HEK293 (cell line): ENCODE results near the gene TRPC4.
A peak's percentile ranks its signal among the peaks of the same experiment; 100 is the strongest.

Experiments
- CTCF ChIA-PET: fragments of 350-600 bp; formaldehyde crosslinking; extraction: SDS; loops from one replicate; lab custom pipeline; 2021; ENCODE audit warnings: antibody characterized with exemption; lab: Yijun Ruan, JAX
- POLR2A ChIA-PET: fragments of 300-600 bp; formaldehyde crosslinking; extraction: SDS; loops from one replicate; lab custom pipeline; 2020; ENCODE audit warnings: antibody characterized with exemption, inconsistent platforms; lab: Yijun Ruan, JAX
- H3K27ac ChIP-seq: fragments of 200-500 bp; sonication (Bioruptor generic); 2 replicates; pipeline ENCODE4 v1.5.1; 2014; ENCODE audit warnings: low read depth, low read length, control low read depth, inconsistent platforms; ENCODE audit errors: extremely low read depth
- H3K36me3 ChIP-seq, 2 experiments: fragments of 200-500 bp in 1 of 2; sonication (Bioruptor generic) in 1 of 2; 1 replicate in 1 of 2; 2 replicates in 1 of 2; pipeline ENCODE4 v1.5.1; 2014 to 2017; ENCODE audit warnings: inconsistent platforms in 2 of 2, low read length in 2 of 2; ENCODE audit not compliant: control insufficient read depth in 2 of 2, insufficient read depth in 1 of 2
- H3K4me1 ChIP-seq: fragments of 200-500 bp; sonication (Bioruptor generic); 2 replicates; pipeline ENCODE4 v1.5.1; 2014; ENCODE audit warnings: mild to moderate bottlenecking, low read length, inconsistent platforms; ENCODE audit not compliant: control insufficient read depth, insufficient read depth
- H3K4me3 ChIP-seq: 2 replicates; pipeline ENCODE4 v1.5.1; 2011; ENCODE audit warnings: low read depth, mild to moderate bottlenecking, control low read depth, low read length, moderate library complexity
- H3K9me3 ChIP-seq: fragments of 200-500 bp; sonication (Bioruptor generic); 2 replicates; pipeline ENCODE4 v1.5.1; 2014; ENCODE audit warnings: low read depth, low read length, inconsistent platforms; ENCODE audit not compliant: control insufficient read depth, insufficient read depth
- HOXC10 ChIP-seq: sonication (generic); formaldehyde crosslinking; IDR thresholded peaks from 2 replicates; pipeline ENCODE4 v1.8.1; 2023; ENCODE audit warnings: mild to moderate bottlenecking, missing genetic modification reagents
- MEIS1 ChIP-seq: sonication (generic); formaldehyde crosslinking; IDR thresholded peaks from 2 replicates; pipeline ENCODE4 v1.8.1; 2022; ENCODE audit warnings: missing genetic modification reagents, mild to moderate bottlenecking, borderline replicate concordance
- OSR2 ChIP-seq: fragments of 450-650 bp; formaldehyde crosslinking; IDR thresholded peaks from 2 replicates; pipeline ENCODE4 v1.5.1; 2016; ENCODE audit warnings: missing biosample characterization, missing genetic modification characterization
- OVOL3 ChIP-seq: fragments of 450-650 bp; formaldehyde crosslinking; IDR thresholded peaks from 2 replicates; pipeline ENCODE4 v1.5.1; 2016; ENCODE audit warnings: missing biosample characterization, missing genetic modification characterization
- SCRT2 ChIP-seq: fragments of 450-650 bp; formaldehyde crosslinking; IDR thresholded peaks from 2 replicates; pipeline ENCODE4 v1.5.1; 2016; ENCODE audit warnings: missing biosample characterization, missing genetic modification characterization
- SP3 ChIP-seq: fragments of 450-650 bp; formaldehyde crosslinking; IDR thresholded peaks from 2 replicates; pipeline ENCODE4 v1.5.1; 2016; ENCODE audit warnings: missing biosample characterization, missing genetic modification characterization
- SP7 ChIP-seq: fragments of 450-650 bp; formaldehyde crosslinking; IDR thresholded peaks from 2 replicates; pipeline ENCODE4 v1.5.1; 2016; ENCODE audit warnings: missing biosample characterization, missing genetic modification characterization
- ZBTB21 ChIP-seq: fragments of 450-650 bp; formaldehyde crosslinking; IDR thresholded peaks from 2 replicates; pipeline ENCODE4 v1.5.1; 2017; ENCODE audit warnings: missing biosample characterization, missing genetic modification characterization
- ZEB2 ChIP-seq: fragments of 450-650 bp; formaldehyde crosslinking; IDR thresholded peaks from 2 replicates; pipeline ENCODE4 v1.5.1; 2016; ENCODE audit warnings: missing biosample characterization, missing genetic modification characterization
- ZNF146 ChIP-seq: fragments of 450-650 bp; formaldehyde crosslinking; IDR thresholded peaks from 2 replicates; pipeline ENCODE4 v1.5.1; 2016; ENCODE audit warnings: missing biosample characterization, missing genetic modification characterization
- ZNF239 ChIP-seq: fragments of 450-650 bp; formaldehyde crosslinking; IDR thresholded peaks from 2 replicates; pipeline ENCODE4 v1.5.1; 2016; ENCODE audit warnings: missing biosample characterization, missing genetic modification characterization
- ZNF248 ChIP-seq: fragments of 450-650 bp; formaldehyde crosslinking; IDR thresholded peaks from 2 replicates; pipeline ENCODE4 v1.5.1; 2017; ENCODE audit warnings: missing biosample characterization, missing genetic modification characterization
- ZNF266 ChIP-seq: fragments of 450-650 bp; formaldehyde crosslinking; IDR thresholded peaks from 2 replicates; pipeline ENCODE4 v1.5.1; 2016; ENCODE audit warnings: missing biosample characterization, missing genetic modification characterization, low read depth
- ZNF366 ChIP-seq: fragments of 450-650 bp; formaldehyde crosslinking; conservative IDR thresholded peaks from 2 replicates; pipeline ENCODE4 v1.5.1; 2016; ENCODE audit warnings: missing biosample characterization, missing genetic modification characterization
- ZNF391 ChIP-seq: fragments of 450-650 bp; formaldehyde crosslinking; IDR thresholded peaks from 2 replicates; pipeline ENCODE4 v1.5.1; 2016; ENCODE audit warnings: low read depth, missing biosample characterization, missing genetic modification characterization, borderline replicate concordance
- ZNF394 ChIP-seq: fragments of 450-650 bp; formaldehyde crosslinking; IDR thresholded peaks from 2 replicates; pipeline ENCODE4 v1.5.1; 2016; ENCODE audit warnings: missing biosample characterization, missing genetic modification characterization, mild to moderate bottlenecking, moderate library complexity, borderline replicate concordance
- ZNF404 ChIP-seq: fragments of 450-650 bp; formaldehyde crosslinking; IDR thresholded peaks from 2 replicates; pipeline ENCODE4 v1.5.1; 2017; ENCODE audit warnings: missing biosample characterization, missing genetic modification characterization
- ZNF48 ChIP-seq: fragments of 450-650 bp; formaldehyde crosslinking; IDR thresholded peaks from 2 replicates; pipeline ENCODE4 v1.5.1; 2016; ENCODE audit warnings: missing biosample characterization, missing genetic modification characterization
- ZNF514 ChIP-seq: fragments of 450-650 bp; formaldehyde crosslinking; IDR thresholded peaks from 2 replicates; pipeline ENCODE4 v1.5.1; 2016; ENCODE audit warnings: missing biosample characterization, missing genetic modification characterization
- ZNF529 ChIP-seq: fragments of 450-650 bp; formaldehyde crosslinking; IDR thresholded peaks from 2 replicates; pipeline ENCODE4 v1.5.1; 2017; ENCODE audit warnings: missing genetic modification characterization, missing biosample characterization; ENCODE audit not compliant: insufficient replicate concordance
- ZNF544 ChIP-seq: fragments of 450-650 bp; formaldehyde crosslinking; IDR thresholded peaks from 2 replicates; pipeline ENCODE4 v1.5.0; 2017; ENCODE audit warnings: missing biosample characterization, missing genetic modification characterization
- ZNF585B ChIP-seq: fragments of 450-650 bp; formaldehyde crosslinking; IDR thresholded peaks from 2 replicates; pipeline ENCODE4 v1.5.1; 2016; ENCODE audit warnings: missing biosample characterization, missing genetic modification characterization
- ZNF600 ChIP-seq: fragments of 450-650 bp; formaldehyde crosslinking; IDR thresholded peaks from 2 replicates; pipeline ENCODE4 v1.5.1; 2016; ENCODE audit warnings: missing biosample characterization, missing genetic modification characterization
- ZNF654 ChIP-seq: fragments of 450-650 bp; formaldehyde crosslinking; IDR thresholded peaks from 2 replicates; pipeline ENCODE4 v1.5.1; 2016; ENCODE audit warnings: low read depth, missing biosample characterization, missing genetic modification characterization
- ZNF670 ChIP-seq: fragments of 450-650 bp; formaldehyde crosslinking; IDR thresholded peaks from 2 replicates; pipeline ENCODE4 v1.5.1; 2016; ENCODE audit warnings: missing biosample characterization, missing genetic modification characterization, low read depth
- ZNF785 ChIP-seq: fragments of 450-650 bp; formaldehyde crosslinking; IDR thresholded peaks from 2 replicates; pipeline ENCODE4 v1.5.1; 2016; ENCODE audit warnings: missing biosample characterization, missing genetic modification characterization
- ZXDB ChIP-seq: fragments of 450-650 bp; formaldehyde crosslinking; IDR thresholded peaks from 2 replicates; pipeline ENCODE4 v1.5.1; 2016; ENCODE audit warnings: missing biosample characterization, missing genetic modification characterization
- TF ChIP-seq, protein P1 (sequence below): fragments of 450-650 bp; formaldehyde crosslinking; conservative IDR thresholded peaks from 2 replicates; pipeline ENCODE4 v1.5.1; 2016; ENCODE audit warnings: low read depth, missing biosample characterization, missing genetic modification characterization

The TRPC4 gene

DNA sequence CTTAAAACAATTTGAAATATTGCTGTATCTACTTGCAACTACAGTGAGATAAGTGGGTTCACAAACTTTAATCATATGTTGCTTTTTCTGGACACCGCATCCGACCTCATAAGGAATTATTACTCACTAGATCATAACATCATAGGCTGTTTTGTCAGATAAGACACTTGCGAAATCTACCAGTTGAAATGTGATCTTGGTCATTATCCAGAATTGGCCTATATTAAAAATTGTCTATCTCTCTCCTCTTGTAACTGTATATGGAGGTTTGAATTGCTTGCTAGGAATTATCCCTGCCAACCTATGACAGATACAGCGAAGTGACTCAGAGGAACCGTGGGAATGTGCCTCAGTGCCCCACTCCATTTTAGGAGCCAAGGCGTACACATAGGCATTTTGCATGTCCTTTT lies 154.0 kb downstream of the TRPC4 start:
- no peaks in the 10 kb centered on the region for H3K9me3 ChIP-seq
- POLR2A ChIA-PET = no interaction called here
- H3K36me3 ChIP-seq = no peaks in the 10 kb centered on the region
- H3K4me3 ChIP-seq = no peak overlapping the region
- CTCF ChIA-PET = interaction anchor here (0.5 kb wide), 1 partner anchor 1032 kb away, joined by 3 read pairs; no protein-coding TSS in a partner anchor
- H3K27ac ChIP-seq = no peak overlapping the region
- H3K4me1 ChIP-seq = no peaks in the 10 kb centered on the region
- no peak for TF ChIP-seq SP3 (tag by site-specific recombination)
- 0 out of 2 replicates have a peak, but pooled peaks have one; percentile 18 for TF ChIP-seq ZEB2 (tag by site-specific recombination)
- 0 out of 2 replicates have a peak, but pooled peaks have one; percentile 11 for TF ChIP-seq ZNF394 (tag by site-specific recombination)
- TF ChIP-seq OVOL3 (tag by site-specific recombination) = no peak
- TF ChIP-seq OSR2 (tag by site-specific recombination) = peak; percentile 61
- TF ChIP-seq, protein P1, sequence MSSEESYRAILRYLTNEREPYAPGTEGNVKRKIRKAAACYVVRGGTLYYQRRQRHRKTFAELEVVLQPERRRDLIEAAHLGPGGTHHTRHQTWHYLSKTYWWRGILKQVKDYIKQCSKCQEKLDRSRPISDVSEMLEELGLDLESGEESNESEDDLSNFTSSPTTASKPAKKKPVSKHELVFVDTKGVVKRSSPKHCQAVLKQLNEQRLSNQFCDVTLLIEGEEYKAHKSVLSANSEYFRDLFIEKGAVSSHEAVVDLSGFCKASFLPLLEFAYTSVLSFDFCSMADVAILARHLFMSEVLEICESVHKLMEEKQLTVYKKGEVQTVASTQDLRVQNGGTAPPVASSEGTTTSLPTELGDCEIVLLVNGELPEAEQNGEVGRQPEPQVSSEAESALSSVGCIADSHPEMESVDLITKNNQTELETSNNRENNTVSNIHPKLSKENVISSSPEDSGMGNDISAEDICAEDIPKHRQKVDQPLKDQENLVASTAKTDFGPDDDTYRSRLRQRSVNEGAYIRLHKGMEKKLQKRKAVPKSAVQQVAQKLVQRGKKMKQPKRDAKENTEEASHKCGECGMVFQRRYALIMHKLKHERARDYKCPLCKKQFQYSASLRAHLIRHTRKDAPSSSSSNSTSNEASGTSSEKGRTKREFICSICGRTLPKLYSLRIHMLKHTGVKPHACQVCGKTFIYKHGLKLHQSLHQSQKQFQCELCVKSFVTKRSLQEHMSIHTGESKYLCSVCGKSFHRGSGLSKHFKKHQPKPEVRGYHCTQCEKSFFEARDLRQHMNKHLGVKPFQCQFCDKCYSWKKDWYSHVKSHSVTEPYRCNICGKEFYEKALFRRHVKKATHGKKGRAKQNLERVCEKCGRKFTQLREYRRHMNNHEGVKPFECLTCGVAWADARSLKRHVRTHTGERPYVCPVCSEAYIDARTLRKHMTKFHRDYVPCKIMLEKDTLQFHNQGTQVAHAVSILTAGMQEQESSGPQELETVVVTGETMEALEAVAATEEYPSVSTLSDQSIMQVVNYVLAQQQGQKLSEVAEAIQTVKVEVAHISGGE (tag by site-specific recombination) = no peak
- TF ChIP-seq SP7 (tag by site-specific recombination) = peak; percentile 76
- TF ChIP-seq ZNF654 (tag by site-specific recombination) = no peak
- TF ChIP-seq ZNF785 (tag by site-specific recombination) = no peak
- 0 out of 2 replicates have a peak, but pooled peaks have one; percentile 14 for TF ChIP-seq ZXDB
- peak; percentile 32; the same call in 1 of the 2 replicates for TF ChIP-seq ZNF366 (tag by site-specific recombination)
- TF ChIP-seq SCRT2 (tag by site-specific recombination) = peak; percentile 59
- no peak for TF ChIP-seq ZNF544 (tag by site-specific recombination)
- TF ChIP-seq ZNF391 = no peak
- no peak for TF ChIP-seq ZNF48 (tag by site-specific recombination)
- TF ChIP-seq ZNF146 (tag by site-specific recombination) = no peak

DNA sequence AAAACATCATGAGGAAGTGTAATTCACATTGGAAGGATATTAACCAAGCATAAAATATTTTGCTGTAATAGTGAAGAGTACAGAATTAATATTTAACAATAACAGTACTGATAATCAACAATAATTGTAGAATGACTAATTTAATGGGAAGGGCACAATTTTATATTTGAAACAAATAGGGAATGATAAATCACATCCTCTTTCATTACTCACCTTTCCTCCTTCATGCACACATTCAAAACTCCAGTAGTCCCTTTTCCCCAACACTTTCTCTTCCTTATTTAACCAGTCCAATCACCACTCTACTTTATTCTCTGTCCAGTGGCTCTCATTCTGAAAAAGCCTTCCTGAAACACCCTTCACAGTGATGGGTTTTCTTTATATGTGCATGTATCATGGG lies 160.3 kb downstream of the TRPC4 start:
- H3K4me3 ChIP-seq = no peak overlapping the region
- no peaks in the 10 kb centered on the region for H3K4me1 ChIP-seq
- H3K27ac ChIP-seq = no peak overlapping the region
- TF ChIP-seq ZNF600 (no peak), ZNF266 (tag by site-specific recombination) (no peak), OVOL3 (tag by site-specific recombination) (no peak), ZNF239 (no peak), ZNF670 (tag by site-specific recombination) (no peak), ZNF585B (tag by site-specific recombination) (no peak), ZEB2 (tag by site-specific recombination) (no peak), ZNF514 (tag by site-specific recombination) (no peak), ZBTB21 (tag by site-specific recombination) (no peak), HOXC10 (CRISPR knock-in tag) (no peak), ZNF529 (tag by site-specific recombination) (no peak), ZNF404 (tag by site-specific recombination) (no peak), ZXDB (no peak), MEIS1 (no peak), ZNF248 (tag by site-specific recombination) (no peak)
- H3K36me3 ChIP-seq = no peaks in the 10 kb centered on the region
- POLR2A ChIA-PET = no interaction called here
- H3K9me3 ChIP-seq = no peaks in the 10 kb centered on the region
- CTCF ChIA-PET = no interaction called here
